ENCODE measurements around the gene ZP3.
"Not testable (repeated sequence)": the region's sequence is repeated elsewhere in the genome, so short reads cannot be mapped to it uniquely, and the experiment has no call there.

ZP3 gene

DNA sequence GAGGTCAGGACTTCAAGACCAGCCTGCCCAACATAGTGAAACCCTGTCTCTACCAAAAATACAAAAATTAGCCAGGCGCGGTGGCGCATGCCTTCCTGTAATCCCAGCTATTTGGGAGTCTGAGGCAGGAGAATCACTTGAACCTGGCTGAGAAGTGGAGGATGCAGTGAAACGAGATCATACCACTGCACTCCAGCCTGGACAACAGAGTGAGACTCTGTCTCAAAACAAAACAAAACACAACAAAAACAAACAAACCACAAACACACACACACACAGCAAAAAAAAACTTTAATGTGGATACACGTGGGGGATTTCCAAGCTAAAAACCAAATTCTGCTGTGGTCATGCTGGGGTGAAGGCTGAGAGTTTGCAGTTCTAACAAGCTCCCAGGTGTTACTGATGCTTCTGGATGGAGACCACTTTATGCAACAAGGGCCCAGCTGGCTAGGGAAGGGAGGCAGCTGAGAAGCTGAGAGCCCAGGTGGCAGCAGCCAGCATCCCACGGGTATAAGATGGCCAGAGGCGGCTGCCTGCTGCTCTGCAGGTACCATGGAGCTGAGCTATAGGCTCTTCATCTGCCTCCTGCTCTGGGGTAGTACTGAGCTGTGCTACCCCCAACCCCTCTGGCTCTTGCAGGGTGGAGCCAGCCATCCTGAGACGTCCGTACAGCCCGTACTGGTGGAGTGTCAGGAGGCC is at the start of gene ZP3:
Gene ZP3 (plus strand): TSS at position 538 of the 699 bp plus-strand sequence. CDS start 15 bp downstream, at position 553.
- DNase-seq = no peak

GRCh38 chr7:76375251-76375650 is 49.5 kb upstream of the ZP3 start:
- no peak for DNase-seq

DNA sequence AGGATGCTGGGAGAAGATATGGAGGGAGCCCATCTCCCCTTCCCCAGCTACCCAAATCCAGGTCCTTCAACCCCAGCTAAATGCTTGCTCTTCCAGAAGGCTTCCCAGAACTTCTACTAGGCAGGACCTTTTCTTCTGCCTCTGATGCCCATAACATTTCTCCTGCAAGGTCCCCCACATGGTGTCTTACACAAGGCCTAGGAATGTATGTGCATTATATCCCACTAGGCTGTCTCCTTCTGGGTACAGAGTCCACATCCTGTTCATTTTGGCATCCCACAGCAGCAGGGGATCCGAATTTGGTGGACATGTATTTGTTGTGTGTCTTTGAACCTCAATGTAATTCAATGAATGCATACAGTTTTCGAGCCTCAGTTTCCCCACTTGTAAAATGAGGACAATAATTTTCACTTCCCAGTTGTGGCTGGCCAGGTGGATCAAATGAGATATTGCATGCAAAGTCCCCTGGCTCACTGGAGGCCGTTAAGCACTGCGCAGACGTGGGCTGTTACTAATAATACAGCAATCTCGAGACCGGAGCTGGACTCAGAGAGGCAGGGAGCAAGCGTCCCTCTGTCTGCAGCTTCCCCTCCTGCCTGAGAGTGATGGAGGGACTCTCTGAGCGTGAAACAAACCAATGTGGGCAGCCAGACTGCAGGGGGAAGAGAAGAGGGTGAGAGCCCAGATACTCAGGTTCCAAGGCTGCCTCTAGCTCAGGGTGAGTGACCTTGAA is 47.4 kb upstream of the ZP3 start:
- no peak for DNase-seq

- no peak for DNase-seq
These were observed 44.2 kb upstream of the ZP3 start for GRCh38 chr7:76380623-76380966.

- DNase-seq = no peak
These were observed 42.9 kb upstream of the ZP3 start for GRCh38 chr7:76381814-76382213.

GRCh38 chr7:76383089-76383944 is 41.4 kb upstream of the ZP3 start:
- DNase-seq = no peak

DNA sequence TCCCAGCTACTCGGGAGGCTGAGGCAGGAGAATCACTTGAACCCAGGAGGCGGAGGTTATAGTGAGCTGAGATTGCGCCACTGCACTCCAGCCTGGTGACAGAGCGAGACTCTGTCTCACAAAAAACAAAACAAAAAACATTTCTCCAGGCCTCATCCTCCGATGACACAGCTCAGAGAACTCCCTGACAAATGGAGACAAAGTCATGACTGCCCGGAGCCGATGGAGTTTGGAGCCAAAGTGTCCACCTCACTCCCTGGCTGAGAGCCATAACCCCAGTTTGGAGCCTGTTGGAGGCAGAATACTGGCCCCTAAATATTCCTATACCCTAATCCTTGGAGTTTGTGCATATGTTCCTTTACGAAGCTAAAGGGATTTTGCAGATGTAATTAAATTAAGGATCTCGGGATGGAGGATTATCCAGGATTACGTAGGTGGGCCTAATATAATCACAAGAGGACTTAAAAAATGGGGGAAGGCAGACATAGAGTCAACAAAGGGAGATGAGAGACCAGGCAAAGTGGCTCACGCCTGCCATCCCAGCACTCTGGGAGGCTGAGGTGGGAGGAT is 38.0 kb upstream of the ZP3 start:
- DNase-seq = no peak

DNA sequence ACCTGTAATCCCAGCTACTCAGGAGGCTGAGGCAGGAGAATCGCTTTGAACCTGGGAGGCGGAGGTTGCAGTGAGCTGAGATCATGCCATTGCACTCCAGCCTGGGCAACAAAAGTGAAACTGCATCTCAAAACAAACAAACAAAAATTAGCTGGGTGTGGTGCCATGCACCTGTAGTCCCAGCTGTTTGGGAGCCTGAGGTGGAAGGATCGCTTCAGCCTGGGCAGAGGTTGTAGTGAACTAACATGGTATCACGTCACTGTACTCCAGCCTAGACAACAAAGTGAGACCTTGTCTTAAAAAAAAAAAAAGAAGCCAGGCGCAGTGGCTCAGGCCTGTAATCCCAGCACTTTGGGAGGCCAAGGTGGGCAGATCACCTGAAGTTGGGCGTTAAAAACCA is 37.0 kb upstream of the ZP3 start:
- DNase-seq = not testable (repeated sequence)

GRCh38 chr7:76390092-76390491 is 34.7 kb upstream of the ZP3 start:
- DNase-seq = no peak

DNA sequence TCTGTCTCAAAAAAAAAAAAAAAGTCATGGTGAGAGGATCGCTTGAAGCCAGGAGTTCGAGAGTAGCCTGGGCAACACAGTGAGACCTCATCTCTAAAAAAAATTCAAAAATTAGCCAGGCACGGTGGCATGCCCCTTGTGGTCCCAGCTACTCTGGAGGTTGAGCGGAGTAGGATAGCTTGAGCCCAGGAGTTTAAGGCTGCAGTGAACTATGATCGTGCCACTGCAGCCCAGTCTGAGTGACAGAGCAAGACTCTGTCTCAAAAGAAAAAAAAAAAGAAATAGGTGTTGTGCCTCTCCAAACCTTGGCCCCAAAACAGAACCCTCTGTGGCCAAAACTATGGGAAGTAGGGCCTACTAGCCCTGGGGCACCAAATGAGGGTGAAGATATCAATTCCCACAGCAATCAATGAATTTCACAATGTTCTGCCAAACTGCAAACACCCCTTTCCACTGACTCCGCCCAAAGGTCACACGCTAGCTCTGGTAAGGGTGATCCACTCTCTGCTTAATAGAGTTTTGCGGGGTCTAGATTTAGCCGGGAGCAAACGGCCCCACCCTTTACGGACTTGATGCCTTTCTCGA is 32.1 kb upstream of the ZP3 start:
- no peak for DNase-seq

GRCh38 chr7:76393116-76394031 is 31.4 kb upstream of the ZP3 start:
- peak; percentile 95 for DNase-seq

- DNase-seq = no peak
These were observed 29.8 kb upstream of the ZP3 start for GRCh38 chr7:76394957-76395356.

DNA sequence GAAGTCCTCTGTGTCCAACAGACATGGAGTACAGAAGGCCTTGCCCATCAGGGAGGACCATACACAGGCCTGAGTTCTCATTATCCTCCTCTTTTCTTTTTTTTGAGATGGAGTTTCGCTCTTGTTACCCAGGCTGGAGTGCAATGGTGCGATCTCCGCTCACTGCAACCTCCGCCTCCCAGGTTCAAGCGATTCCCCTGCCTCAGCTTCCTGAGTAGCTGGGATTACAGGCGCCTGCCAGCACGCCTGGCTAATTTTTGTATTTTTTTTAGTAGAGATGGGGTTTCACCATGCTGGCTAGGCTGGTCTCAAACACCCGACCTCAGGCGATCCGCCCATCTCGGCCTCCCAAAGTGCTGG is 29.2 kb upstream of the ZP3 start:
- DNase-seq = not testable (repeated sequence)

DNA sequence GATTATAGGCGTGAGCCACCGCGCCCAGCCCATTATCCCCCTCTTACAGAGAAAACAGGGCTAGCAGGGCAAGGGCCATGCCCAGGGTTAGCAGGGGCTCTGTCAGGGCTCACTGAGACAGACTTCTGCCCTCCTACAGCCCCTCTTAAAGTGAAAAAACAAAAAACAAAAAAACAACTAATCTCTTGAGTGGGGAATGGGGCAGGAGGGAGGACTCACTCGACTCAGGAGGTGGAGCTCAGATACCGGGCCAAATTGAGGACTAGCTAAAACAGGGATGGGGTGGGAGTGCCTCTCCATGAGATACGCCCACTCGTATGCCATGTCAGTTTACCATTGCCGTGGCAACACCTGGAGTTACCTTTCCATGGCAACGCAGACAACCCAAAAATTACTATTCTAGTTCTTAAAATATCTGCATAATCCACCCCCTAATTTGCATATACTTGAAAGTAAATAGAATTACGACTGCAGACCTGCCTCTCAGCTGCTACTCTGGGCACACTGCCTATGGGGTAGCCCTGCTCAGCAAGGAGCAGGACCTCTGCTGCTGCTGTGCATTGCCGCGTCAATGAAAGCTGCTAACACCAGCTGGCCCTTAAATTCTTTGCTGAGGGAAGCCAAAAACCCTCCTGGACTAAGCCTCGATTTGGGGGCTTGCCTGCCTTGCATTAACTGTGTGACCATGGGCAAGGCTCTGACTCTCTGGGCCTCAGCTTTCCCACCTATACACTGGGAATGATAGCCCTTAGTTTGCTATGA is 28.6 kb upstream of the ZP3 start:
- no peak for DNase-seq

DNA sequence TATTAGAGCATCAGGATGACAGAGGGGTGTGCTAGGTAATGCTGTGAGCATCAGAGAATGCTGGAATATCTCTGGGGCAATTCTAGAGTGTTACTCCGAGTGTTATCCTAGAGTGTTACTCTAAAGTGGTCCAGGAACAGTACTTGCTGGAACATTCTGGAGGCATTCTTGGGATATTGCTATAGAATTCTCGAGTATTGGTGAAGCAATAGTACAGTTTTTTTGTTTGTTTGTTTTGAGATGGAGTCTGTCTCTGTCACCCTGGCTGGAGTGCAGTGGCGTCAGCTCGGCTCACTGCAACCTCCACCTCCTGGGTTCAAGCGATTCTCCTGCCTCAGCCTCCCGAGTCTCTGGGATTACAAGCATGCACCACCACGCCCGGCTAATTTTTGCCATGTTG is 27.9 kb upstream of the ZP3 start:
- no peak for DNase-seq

- peak; percentile 83 for DNase-seq
These were observed 27.2 kb upstream of the ZP3 start for GRCh38 chr7:76397409-76398183.

DNA sequence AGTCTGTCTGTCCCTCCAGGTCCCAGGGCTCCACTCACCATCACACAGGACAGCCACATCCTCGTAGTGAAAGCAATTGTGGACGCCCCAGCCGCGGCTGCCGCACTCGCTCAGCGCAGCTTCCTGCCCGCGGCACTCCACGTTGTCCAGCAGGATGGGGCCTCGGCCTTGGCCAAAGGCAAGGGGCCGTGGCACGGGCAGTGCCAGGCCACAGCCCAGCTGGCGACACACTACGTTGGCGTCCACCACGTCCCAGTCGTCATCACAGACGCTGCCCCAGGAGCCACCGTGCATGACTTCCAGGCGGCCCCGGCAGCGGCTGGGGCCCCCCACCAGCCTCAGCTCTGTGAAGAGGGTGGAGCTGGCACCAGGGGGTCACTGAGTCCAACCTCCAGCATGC is 24.5 kb upstream of the ZP3 start:
- no peak for DNase-seq

DNA sequence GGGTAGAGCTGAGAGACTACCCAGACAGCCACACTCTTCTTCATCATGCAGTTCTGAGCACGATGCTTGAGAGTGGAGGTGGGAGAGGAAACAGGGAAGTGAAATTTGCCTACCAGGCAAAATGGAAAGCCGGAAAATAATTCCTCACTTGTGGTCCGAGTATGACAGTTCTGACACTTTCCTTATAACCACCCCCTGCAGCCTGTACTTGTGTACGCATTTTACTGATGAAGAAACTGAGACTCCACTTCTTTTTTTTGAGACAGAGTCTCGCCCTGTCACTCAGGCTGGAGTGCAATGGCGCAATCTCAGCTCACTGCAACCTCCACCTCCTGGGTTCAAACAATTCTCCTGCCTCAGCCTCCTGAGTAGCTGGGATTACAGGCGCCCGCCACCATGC is 21.7 kb upstream of the ZP3 start:
- DNase-seq = not testable (repeated sequence)

GRCh38 chr7:76403780-76404494 is 20.8 kb upstream of the ZP3 start:
- no peak for DNase-seq

DNA sequence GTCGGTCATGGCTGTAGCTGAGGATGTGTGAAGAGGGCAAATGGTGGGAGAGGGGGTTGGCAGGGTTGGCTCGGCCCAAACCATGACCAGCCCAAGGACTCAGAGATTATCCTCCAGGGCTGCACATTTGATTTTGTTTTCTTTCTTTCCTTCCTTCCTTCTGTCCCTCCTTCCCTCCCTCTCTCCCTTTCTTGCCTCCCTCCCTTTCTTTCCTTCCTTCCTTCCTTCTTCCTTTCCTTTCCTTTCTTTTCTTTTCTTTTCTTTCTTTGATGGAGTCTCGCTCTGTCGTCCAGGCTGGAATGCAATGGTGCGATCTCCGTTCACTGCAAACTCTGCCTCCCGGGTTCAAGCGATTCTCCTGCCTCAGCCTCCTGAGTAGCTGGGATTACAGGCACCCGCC is 19.0 kb upstream of the ZP3 start:
- no peak for DNase-seq
